Erythroblast (primary cell): ENCODE measurements around the gene DOCK1.
"Not testable (repeated sequence)": the region's sequence is repeated elsewhere in the genome, so short reads cannot be mapped to it uniquely, and the experiment has no call there.

Source experiments
- DNase-seq, 2 experiments: peaks; one replicate each; lab custom pipeline; 2025; lab: John Stamatoyannopoulos, UW
- GATA1 ChIP-seq: IDR thresholded peaks from 2 replicates; pipeline ENCODE4 v1.6.1; 2011; ENCODE audit warnings: low read depth, mild to moderate bottlenecking, control low read depth, low read length, moderate library complexity
- POLR2A ChIP-seq: IDR thresholded peaks from 2 replicates; pipeline ENCODE4 v1.6.1; 2011; ENCODE audit warnings: mild to moderate bottlenecking, low read length

The DOCK1 gene

DNA sequence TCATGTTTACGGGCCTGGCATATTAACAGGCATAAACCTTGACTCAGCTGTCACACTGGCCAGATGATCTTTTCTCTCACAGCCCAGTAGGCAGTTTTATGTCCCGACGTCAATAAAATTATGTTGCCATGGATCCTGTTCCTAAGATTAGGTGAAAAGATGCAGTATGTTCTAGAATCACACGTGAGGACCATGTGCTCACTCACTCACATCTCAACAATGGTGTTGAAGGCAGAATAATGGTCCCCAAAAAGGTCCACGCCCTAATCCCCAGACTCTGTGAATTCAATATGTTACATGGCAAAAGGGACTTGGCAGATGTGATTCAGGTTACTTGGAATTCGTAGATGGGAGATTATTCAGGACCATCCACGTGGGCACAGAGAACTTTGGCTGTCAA lies 3.5 kb downstream of the DOCK1 start:
- DNase-seq, result no peak
- TF ChIP-seq POLR2A (no peak), GATA1 (no peak)

- no peak for DNase-seq
- TF ChIP-seq POLR2A, result no peak
- TF ChIP-seq GATA1, result no peak
These were observed 3.9 kb downstream of the DOCK1 start for GRCh38 chr10:126909147-126909546.

- DNase-seq, result no peak
- TF ChIP-seq GATA1 (no peak), POLR2A (no peak)
These were observed 5.0 kb downstream of the DOCK1 start for GRCh38 chr10:126910196-126910595.

DNA sequence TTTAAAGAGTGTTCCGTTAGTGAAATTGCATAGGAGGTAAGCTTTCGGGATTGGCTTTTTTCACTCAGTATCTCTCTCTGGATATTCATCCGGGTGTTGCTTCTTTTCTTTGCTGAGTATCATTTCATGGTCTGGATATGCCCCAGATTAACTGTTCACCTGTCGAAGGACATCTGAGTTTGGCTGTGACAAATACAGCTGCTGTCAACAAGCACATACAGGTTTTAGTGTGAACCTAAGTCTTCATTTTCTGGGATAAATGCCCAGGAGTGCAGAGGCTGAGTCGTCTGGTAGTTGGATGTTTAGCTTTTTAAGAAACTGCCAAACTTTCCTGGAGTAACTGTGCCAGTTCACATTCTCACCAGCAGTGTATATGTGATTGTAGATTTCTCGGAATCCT lies 5.6 kb downstream of the DOCK1 start:
- TF ChIP-seq GATA1 (no peak), POLR2A (no peak)
- DNase-seq, result no peak

DNA sequence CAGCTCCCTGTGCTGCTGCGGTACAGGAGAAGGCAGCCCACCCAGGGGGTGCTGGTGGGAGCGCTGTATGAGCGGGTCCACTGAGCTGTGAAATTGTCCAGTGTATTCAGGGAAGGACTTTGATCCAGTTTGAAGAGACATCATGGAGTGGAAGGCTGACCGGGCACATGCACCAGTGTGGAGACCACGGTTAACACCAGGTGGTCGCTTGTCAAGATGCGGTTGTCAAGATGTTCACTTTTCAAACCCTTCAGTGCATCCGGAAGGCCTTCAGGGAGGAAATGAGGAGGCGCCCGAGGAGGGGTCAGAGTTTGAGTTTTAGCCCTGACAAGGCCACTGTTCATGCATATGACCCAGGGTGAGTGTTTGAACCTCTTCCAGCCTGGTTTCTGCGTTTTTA lies 6.1 kb downstream of the DOCK1 start:
- TF ChIP-seq GATA1 (no peak), POLR2A (no peak)

DNA sequence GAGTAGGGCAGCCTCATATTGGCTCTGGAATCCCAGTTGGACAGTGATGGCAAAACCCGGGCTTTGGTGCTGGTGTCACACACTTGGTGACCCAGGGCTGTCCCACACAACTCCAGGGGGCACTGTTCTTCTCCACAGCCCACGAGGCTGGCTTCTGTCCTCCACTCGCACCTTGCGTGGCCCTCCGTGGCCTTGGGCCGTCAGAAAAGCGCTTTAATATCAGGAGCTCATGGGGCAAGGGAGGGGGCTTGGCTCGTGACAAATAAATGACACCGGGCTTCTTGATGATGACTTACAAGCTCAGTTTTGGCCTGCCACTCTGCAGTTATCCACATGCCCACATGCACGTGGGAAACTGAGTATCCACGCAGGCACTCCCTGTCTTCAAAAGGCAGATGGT lies 8.1 kb downstream of the DOCK1 start:
- no peak for DNase-seq
- TF ChIP-seq GATA1 (no peak), POLR2A (no peak)

More for the DNA sequence above, 6.1 kb downstream of the DOCK1 start:
- no peak for DNase-seq

DNA sequence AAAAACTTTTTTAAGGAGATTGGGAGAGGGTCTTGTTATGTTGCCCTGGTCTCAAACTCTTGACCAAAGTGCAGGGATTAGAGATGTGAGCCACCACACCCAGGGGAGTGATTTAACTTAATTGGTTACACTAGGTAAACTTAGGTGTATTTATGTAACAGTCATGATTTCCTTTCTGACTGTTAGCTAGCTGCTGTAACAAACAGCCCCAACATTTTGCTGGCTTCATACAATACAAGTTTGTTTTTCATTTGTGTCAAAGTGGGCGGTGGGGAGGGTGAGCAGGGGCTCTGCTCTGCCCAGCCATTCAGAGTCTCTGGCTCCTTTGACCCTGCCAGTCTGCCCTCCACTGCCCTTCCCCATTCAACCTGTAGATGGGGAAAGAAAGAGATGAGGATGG lies 9.3 kb downstream of the DOCK1 start:
- no peak for DNase-seq
- TF ChIP-seq GATA1 (no peak), POLR2A (no peak)

- not testable (repeated sequence) for DNase-seq
These were observed 11.7 kb downstream of the DOCK1 start for GRCh38 chr10:126916952-126917351.

DNA sequence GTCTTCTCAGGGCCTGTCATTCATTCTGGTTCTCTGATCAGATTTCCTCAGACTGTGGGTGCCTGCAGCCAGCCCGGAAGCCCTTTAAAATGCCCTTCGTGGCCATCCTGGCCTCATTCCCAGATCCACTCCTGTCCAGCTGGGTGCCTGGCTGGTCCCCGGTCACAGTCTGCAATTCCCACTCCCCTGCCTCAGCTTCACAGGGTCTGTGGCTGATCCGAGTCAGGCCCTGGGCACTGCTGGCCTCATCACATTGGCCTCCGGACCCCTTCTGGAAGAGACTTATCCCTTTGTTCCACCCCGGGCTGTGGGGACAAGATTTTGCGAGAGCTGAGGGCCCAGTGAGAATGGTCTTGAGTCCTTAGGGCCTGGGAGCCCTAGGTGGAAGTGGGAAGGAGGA lies 12.1 kb downstream of the DOCK1 start:
- TF ChIP-seq POLR2A, result no peak
- no peak for TF ChIP-seq GATA1
- no peak for DNase-seq

DNA sequence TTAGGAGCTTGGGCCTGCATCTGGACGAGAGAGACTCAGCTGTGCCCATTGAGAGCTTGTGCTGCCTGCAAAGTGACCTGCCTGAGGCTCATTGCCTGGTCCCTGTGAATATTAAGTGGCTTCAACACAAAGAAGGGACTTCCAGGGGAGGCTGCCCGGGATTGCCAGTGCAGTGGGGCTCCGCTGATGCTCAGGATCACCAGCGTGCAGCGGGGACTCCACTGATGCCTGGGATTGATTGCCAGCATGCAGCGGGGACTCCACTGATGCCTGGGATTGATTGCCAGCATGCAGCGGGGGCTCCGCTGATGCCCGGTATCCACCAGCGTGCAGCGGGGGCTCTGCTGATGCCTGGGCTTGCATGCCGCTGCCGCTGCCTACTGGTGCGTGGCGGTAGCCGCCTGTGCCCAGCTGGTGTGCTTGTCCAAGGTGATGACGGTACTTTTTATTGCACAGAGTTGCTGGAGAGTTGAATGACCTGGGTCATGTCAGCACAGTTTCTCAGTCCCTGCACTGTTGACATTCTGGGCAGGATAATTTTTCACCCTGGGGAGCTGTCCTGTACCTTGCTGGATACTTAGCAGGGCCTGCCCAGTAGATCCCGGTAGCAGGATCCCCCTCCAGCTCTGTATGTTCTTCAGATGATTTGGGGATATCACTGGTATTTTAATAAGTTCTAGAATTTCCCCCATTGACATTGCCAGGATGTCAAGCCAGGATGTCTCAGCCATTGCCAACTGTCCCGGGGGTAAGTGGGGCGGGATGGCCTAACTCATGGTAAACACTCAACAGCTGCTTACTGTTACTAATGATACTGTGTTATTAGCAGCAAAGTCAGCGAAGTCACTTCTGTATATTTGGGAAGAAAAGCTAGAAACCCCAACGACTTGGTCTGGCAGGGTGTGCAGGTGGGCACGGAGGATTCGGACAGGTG lies 13.0 kb downstream of the DOCK1 start:
- TF ChIP-seq GATA1 (no peak), POLR2A (no peak)
- no peak for DNase-seq

- DNase-seq, result no peak
- TF ChIP-seq POLR2A (no peak), GATA1 (no peak)
These were observed 14.2 kb downstream of the DOCK1 start for GRCh38 chr10:126919426-126919825.

DNA sequence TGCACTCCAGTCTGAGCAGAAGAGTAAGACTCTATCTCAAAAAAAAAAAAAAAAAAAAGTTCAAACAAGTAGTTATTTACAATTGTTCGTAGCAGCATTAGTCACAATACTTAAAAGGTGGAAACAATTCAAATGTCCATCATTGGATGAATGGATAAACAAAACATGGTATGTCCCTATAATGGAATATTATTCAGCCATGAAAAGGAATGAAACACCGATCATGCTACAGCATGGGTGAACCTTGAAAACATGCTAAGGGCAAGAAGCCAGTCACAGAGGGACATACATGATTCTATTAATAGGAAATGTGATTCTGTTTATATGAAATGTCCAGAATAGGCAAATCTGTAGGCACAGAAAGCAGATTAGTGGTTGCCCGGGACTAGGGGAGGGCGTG lies 15.9 kb downstream of the DOCK1 start:
- DNase-seq, result no peak
- no peak for TF ChIP-seq POLR2A
- TF ChIP-seq GATA1, result no peak

- TF ChIP-seq POLR2A (no peak), GATA1 (no peak)
- DNase-seq, result no peak
These were observed 16.8 kb downstream of the DOCK1 start for GRCh38 chr10:126921974-126922525.

DNA sequence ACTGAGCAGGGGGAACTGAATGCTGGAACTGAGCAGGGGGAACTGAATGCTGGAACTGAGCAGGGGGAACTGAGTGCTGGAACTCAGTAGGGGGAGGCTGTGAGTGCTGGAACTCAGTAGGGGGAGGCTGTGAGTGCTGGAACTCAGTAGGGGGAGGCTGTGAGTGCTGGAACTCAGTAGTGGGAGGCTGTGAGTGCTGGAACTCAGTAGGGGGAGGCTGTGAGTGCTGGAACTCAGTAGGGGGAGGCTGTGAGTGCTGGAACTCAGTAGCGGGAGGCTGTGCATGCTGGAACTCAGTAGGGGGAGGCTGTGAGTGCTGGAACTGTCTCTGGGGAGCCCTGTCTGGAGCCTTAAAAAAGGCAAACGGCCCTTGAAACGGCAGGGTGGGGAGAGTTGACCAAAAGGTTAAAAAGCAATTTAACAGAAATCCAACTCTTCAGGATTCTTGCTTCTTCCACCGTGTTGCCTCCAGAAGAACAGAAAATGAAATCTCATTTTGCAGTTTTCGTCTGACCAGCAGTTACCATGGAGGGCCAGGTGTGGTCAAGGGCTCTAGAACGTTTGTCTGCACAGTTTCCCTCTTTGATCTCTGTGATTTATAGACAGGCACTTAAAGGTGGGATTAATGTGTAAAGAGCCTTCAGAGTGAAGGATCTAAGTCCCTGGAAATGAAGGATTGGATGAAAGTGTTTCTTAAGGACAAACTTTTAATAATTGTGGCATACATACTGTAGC lies 19.1 kb downstream of the DOCK1 start:
- no peak for TF ChIP-seq POLR2A
- DNase-seq, result no peak

- DNase-seq, result no peak
- TF ChIP-seq GATA1 (no peak), POLR2A (no peak)
These were observed 19.7 kb downstream of the DOCK1 start for GRCh38 chr10:126924915-126925300.
